HG02885 (cell line): ENCODE measurements around the gene AADAT.
"Not testable (repeated sequence)": the region's sequence is repeated elsewhere in the genome, so short reads cannot be mapped to it uniquely, and the experiment has no call there.

Source experiments
- ATAC-seq: cut with Tn5 transposase; IDR thresholded peaks from one replicate; pipeline ENCODE4 v1.9.1; 2021; ENCODE audit warnings: mild to moderate bottlenecking; ENCODE audit not compliant: unreplicated experiment, poor library complexity

The AADAT gene

DNA sequence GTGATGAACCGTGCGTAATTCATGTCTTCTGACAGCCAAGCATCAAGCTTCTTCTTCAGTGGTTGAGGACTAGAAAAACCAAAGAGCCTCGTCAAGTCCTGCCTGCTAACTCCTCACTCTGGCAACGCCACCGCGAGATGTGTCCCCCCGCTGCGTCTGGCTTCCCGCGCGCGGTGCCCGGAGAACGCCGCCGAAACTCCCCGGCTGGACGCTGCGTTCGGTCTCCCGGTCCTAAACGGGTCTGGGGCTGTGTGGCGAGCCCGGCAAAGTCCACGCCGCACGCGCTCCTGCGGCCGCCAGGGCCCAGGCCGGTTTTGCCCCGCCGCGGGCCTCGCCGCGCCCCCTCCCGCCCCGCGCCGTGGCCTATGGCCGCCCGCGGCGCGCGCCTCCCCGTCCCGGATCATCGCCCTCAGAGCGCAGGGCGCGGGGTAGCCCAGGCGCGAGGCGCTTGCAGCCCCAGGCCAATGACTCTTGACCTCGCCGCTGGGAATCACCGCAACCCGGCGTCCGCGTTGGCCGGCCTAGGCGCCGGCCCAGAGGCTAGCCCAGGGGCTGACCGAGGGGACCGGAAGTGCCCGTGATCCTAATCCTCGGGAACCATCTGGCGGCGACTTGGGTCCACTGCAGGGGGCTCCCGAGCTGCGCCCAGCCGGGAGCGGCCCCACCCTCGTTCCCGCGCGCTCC, at the start of gene AADAT:
Gene AADAT, minus strand, starts transcription at position 289 of the 684 bp plus-strand sequence. Its CDS starts 266 bp downstream, at position 23.
- peak; percentile 88 for ATAC-seq

DNA sequence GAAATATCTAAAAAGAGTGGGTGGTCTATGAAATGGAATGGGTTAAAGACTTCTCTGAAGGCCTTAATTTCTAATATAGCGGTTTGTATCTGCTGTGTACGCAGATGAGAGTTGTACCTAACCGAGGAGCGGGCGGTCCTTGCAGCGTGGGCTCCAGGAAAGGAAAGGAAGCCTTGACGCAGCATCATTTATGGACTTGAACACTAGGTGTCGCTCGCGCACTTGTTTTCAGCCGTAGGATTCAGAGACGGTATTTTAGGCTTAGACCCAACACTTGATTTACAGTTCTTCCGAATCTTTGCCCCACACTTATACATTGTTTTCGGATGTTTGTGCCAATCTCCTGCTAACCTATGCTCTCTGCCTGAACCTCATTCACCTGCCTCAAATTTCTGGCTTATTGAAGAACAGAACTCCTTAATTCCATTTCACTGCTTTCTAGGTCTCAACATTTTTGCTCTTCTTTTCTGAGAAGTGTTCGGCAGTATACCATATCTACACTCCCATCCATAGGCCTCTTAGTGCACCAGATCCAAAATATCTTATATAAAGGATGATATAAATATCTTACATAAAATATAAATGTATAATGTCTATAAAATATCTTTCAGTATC, 48.9 kb upstream of the AADAT start:
- ATAC-seq: peak; percentile 95

DNA sequence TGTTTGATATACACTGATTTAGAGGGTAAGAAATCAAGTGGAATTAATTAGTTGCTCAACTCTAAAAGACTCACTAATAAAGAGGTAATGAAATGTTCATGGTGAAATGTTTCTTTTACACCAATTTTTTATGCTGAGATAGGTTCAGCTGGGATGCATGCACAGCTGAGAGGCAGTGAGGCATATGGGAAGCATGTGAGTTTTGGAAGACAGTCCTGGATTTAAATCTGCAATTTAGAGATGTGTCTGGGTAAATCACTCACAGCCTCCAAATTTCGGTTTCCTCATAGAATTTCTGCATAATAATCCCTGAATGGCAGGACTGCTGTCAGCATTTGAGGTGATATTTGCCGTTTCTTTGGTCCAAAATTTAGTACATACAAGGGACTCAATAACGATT, 48.2 kb upstream of the AADAT start:
- ATAC-seq: no peak

DNA sequence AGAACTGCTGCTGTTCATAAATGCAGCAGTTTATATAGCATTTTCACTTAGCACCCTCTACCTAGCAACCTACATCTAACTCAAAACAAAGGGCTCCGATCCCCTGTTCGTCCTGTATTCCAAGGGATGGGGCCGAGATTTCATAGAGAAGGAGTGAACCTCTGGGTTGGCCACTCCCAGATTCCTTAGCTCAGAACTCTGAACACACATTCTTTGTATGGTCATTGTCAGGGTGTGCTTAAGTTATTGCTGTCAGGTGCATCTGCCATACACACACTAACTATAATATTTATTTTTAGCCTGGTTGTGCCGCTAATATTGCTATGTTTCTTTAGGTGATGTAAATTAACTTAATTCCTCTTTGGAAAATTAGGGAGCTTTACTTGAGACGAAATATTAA, 47.7 kb upstream of the AADAT start:
- ATAC-seq: no peak

DNA sequence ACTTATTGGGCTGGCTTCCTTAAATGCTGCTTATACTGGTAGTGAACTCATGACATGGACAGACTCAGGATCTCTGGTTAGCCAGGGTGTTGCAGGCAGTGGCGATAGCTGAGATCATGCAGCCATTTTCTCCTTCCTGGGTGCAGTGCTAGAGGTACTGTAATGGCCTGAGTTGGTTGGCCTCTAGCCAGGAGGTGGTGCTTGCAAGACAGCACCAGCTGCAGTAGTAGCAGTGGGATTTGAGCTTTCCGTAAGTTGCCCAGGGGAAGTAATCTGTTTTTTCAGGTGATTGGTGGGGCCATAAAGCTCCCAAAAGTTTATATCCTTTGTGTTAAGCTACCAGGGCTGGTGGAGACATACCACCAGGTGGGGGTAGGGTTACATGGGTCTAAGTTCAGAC, 45.1 kb upstream of the AADAT start:
- no peak for ATAC-seq

DNA sequence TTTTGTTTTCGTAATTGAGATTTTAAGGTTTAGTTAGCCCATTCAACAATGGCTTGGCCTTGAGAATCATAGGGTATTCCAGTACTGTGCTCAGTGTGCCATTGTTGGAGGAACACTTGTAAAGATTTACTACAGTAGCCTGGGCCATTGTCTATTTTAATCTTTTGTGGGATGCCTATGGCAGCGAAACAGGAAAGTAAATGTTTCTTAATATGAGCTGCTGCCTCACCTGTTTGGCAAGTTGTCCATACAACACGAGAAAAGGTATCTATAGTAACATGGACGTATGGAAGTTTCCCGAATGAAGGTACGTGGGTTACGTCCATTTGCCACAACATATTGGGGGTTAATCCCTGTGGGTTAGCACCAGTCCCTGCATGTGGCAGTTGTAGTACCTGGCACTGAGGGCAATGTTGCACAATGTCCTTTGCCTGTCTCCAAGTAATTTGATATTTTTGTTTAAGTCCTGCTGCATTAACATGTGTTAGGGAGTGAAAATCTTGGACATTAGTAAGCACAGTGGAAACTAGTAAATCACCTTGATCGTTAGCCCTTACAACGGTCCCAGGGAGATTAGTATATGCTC, 38.6 kb upstream of the AADAT start:
- no peak for ATAC-seq

DNA sequence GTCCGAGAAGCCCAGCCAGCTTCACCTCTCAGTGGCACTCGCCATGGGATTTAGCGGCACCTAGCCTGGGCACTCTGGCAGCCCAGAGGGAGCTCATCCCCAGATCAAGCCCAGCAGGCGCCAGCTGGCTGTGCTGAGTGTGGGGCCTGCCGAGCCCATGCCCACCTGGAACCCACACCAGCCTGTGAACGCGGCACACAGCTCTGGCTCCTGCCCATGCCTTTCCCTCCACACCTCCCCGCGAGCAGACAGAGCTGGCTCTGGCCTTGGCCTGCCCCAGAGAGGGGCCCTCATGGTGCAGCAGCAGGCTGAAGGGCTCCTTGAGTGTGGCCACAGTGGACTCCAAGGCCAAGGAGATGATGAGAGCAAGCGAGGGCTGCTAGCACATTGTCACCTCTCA, 38.0 kb upstream of the AADAT start:
- ATAC-seq: no peak

DNA sequence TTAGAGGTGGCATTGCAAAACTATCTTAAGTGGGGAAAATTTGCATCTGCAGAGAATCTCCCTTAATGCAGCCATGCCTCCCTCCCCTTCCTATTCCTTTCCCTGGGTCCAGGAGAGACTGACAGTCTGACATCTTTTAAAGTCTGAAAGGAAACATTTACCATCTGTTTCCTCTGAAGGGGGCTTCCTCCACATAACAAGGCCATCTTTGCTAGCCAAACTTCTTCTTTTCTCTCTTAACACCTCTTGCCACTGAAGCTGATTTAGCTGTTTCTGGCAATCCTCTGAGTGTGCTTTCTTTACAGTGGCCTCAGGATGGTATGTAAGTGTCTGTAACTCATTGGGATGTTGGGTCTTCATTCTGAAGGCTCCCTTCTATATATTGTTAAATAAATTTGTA, 34.6 kb upstream of the AADAT start:
- no peak for ATAC-seq

DNA sequence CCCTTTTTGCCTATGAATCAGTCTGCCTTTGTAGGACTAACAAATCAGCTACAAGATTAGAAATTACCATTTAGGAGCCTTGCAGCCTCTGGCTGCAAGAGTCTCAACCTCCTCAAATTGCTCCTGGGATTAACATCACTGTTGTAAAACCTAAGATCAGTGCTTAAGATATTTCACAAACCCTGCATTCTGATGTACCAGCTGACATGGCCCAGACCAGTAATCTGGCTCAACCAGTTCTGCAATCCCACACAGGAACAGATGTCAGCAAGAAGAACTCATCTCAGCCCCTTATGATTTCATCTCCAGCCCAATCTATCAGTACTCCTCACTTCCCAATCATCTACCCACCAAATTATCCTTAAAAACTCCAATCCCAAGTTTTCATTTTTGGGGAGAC, 32.5 kb upstream of the AADAT start:
- ATAC-seq: no peak

DNA sequence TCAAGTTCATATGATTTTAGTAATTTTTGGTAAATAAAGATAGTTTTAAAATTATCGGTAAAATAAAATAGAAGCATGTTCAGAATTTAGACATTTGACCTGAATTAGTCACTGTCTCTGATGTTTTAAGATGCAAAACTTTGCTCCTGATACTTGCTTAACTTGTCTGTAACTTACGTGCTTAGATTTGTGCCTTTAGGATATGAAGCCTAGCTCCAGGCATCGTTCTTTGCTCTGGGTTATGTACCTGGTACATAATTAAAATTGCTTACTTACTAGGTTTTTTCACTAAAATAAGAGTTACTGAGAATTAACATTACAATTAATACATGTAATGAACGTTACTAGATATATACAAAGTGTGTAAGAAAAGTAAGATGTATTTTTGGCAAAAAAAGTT, 24.9 kb upstream of the AADAT start:
- no peak for ATAC-seq

DNA sequence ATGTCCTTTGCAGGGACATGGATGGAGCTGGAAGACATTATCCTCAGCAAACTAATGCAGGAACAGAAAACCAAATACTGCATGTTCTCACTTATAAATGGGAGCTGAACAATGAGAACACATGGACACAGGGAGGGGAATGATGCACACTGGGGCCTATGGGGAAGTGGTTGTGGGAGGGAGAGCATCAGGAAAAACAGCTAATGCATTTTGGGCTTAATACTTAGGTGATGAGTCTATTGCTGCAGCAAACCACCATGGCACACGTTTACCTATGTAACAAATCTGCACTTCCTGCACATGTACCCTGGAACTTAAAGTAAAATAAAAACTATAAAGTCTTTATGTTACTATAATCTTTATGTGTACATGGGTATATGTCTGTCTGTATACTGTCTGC, 24.4 kb upstream of the AADAT start:
- ATAC-seq: not testable (repeated sequence)

DNA sequence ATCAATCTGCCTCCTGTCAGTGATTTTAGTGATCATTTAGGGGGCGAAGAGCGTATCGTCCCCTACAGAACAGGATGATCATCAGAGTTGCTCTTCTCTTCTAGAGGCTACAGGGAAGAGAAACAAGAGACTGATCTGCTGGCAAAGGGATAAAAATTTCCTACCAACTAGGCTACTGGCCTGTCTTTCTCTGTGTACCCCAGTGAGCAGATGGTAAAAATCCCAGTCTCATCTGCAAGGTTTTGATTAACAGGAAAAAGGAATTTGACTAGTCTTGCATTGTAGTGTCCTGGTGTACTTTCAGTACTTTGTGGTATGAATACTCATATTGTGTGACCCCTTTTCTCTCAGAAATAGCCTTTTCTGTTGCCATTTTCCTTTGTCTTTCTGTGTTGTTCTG, 21.8 kb upstream of the AADAT start:
- ATAC-seq: no peak

DNA sequence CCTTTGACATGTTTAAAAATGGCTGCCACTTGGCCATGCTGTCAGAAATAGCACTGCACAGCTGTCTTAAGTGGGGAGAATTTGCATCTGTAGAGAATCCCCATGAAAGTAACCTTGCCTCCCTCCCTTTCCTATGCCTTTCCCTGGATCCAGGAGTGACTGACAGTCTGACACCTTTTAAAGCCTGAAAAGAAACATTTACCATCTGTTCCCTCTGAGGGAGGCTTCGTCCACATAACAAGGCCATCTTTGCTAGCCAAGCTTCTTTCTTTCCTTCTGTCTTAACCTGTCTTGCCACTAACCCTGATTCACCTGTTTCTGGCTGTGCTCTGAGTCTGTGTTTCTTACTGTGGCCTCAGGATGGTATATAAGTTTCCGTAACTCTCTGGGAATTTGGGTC, 21.3 kb upstream of the AADAT start:
- no peak for ATAC-seq

DNA sequence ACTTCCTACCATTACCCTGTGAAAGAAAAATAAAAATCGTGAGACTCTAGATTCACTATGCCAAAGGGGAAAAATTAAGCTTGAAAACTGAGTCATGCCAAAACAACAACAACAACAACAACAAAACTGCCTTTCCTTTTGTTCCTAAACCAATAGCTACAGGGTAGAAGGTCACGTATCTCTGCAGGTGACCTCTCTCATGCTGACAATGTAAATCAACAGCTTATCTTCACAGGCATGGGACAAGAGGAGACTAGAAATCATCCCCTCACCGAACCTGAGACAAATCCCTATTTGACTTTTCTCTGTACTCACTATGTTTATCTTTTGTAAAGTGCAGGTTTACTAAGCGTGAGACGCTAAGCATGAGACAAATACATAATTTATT, 20.5 kb upstream of the AADAT start:
- no peak for ATAC-seq

DNA sequence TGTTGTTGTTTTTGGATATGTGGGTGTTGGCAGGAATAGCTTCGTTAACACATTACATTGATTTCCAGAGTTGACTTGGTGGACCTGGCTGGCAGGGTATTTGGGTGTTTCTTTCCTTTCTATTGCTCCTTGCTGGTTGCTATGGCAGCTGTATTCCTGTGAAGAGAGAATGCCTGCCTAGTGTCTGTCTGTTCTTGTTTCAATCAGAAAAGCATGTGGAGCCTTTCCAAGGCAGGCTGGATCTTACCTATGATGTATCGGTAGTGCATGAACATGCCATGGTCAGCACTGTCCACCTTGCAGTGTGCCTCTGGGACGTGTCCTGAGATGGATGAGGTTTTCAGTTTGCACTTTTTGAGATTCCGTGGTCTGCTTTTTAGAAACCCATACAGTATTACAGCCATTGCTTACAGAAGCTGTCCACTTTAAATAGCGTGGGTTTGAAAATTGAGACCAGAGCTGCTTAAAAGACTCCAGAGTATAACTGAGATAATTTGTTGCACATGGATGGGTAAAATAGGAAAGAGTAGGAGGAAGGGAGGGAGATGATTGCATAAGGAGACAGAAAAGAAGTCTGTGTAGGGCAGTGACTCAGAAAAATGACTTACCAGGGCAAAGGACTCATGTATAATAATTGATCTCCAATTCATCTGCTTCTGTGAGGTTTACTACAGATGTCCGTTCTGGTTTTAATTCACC, 20.0 kb upstream of the AADAT start:
- no peak for ATAC-seq

DNA sequence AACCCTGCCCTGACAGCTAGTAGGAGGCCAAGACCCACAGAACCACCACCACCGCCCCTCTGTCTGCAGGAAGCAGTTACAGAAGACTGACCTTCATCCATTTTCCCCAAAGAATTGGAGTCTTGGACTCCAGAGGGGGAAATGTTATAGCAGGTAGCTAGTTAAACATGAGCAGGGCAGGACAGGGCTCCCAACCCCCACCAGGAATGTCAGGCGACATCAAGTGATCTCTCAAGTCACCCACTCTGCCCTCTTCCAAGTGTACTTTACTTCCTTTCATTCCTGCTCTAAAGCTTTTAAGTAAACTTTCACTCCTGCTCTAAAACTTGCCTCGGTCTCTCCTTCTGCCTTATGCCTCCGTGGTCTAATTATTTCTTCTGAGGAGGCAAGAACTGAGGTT, 17.1 kb upstream of the AADAT start:
- ATAC-seq: no peak

DNA sequence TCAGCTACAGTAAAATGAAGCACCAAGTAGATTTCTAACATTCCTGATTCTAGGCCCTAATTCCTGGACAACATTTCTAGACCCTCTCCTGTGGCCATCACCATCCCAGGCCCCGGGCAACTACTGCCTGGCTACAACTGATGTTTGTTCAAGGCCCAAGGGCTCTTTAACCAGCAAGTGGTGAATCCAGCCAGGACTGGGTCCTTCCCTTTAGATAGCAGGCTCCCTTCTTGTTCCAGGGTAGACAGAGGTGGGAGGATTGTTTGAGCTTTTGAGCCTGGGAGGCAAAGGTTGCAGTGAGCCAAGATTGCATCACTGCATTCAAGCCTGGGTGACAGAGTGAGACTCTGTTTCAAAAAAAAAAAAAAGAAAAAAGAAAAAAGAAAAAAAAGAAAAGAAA, 12.7 kb upstream of the AADAT start:
- no peak for ATAC-seq

DNA sequence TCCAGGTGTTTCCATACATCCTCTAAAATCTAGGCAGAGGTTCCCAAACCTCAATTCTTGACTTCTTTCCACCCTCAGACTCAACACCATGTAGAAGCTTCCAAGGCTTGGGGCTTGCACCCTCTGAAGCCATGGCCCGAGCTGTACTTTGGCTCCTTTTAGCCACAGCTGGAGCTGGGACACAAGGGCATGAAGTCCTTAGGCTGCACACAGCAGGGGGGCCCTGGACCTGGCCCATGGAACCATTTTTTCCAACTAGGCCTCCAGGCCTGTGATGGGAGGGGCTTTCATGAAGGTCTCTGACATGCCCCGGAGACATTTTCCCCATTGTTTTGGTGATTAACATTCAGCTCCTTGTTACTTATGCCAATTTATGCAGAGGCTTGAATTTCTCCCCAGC, 8.4 kb upstream of the AADAT start:
- ATAC-seq: not testable (repeated sequence)

DNA sequence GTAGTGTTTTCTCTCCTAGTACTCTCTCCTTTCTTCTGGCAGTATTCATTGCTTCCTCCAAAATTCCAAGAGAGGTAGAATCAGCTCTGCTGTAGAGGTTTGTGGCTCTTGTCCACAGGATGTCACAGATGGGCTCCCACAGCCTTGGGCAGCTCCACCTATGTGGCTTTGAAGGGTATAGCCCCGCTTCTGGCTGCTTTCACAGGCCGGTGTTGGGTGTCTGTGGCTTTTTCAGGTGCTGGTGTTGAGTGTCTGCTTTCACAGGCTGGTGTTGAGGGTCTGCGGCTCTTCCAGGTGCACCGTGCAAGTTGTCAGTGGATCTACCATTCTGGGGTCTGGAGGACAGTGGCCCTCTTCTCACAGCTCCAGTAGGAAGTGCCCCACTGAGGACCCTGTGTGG, 7.9 kb upstream of the AADAT start:
- ATAC-seq: no peak

DNA sequence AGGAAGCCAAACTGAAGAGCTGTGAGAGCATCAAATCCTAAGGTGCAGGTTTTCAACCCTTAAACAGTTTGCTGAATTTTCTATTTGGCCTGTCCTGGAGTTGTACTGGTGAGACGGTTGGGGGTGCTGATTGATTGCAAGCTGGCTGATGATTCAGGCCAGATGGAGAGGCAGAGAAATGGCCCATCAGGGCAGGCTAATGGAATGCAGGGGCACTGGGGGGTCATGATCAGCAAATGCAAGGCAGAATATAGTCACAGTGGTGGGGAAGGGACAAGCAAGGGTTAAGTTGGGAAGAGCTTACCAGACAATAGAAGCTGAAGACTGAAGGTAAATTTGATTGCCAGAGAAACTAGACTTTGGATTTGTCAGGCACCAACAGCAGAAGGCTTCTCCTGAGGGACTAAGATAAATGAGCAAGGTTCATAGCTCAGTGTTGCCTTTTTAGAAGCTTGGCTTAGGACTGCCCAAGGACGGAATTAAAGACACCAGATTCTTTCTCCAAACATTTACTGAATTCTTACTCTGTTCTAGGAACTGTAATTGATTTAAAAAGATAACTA, 4.3 kb upstream of the AADAT start:
- ATAC-seq: no peak

DNA sequence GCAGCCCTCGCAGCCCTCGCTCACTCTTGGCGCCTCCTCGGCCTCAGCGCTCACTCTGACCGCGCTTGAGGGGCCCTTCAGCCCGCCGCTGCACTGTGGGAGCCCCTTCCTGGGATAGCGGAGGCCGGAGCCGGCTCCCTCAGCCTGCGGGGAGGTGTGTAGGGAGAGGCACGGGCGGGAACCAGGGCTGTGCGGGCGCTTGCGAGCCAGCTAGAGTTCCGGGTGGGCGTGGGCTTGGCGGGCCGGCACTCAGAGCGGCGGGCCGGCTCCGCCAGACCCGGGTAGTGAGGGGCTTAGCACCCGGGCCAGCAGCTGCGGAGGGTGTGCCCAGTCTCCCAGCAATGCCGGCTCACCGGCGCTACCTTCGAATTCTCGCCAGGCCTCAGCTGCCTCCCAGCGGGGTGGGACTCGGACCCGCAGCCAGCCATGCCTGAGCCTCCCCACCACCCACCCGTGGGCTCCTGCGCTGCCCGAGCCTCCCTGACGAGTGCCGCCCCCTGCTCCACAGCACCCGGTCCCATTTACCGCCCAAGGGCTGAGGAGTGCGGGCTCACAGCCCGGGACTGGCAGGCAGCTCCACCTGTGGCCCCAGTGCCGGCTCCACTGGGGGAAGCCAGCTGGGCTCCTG, 1.4 kb upstream of the AADAT start:
- no peak for ATAC-seq
